NCI-H510A treated with DMSO at 0.1 percent for 48 hours (cell line): ENCODE measurements around the gene NDUFC1.
"Not testable (repeated sequence)": the region's sequence is repeated elsewhere in the genome, so short reads cannot be mapped to it uniquely, and the experiment has no call there.

Experiments
- DNase-seq: peaks from one replicate; lab custom pipeline; 2025; lab: John Stamatoyannopoulos, UW

Gene NDUFC1

DNA sequence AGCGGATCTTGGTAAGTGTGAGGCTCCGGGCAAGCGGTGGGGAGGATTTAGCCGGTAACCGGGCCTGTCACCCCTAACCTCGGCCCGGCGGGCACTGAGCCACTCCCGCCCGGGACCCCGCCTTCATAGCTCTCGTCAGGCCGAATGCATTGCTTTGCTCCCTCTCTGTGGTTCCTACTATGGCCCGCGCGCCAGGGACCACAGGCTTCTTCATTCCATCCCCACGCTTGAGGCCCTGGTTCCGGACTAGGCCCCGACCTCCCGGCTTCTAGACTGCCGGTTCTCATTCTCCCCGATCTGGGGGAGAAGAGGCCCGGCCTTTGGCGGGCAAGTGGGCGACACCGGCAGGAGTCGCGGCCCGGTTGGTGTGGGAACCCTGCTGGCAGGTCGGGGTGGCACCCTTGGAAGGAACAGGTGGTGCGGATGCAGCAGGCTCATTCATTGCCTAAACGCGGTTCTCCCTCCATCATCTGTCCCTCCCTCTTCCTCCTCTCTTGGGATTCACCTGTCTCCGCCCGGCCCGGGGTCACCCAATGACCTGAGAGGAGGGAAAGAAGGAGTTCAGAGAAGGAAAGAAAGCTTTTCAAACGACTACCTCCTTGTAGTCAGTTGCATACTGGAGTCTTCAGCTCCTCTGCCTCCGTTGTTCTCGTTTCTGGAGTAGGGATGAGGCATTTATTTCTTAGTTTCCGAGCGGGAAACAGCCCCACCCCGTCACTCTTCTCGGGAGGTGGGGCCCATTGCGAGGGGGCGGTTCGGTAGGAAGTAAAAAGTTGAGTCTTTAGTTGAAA, at the start of gene NDUFC1:
Gene NDUFC1, minus strand, starts transcription at position 657 of the 791 bp plus-strand sequence. CDS start 6,679 bp downstream, outside the sequence.
- peak; percentile 46 for DNase-seq

DNA sequence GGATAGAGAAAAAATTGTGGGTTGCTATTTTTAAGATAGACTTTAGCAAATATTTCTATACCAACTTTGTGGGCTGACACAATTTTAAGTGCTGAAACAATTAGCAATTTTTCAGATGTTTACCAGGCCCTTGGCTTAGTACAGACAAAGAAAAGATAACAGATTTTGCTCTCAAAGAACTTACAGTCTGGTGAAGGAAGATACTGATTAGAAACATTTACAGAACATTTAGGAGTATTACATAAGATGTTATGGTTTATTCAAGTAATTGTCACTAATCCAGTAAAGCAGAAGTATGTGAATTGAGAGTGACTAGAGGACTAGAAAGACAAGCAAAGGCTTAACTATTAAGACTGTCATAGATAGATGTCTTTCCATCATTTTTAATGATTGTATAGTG, 35.3 kb upstream of the NDUFC1 start:
- no peak for DNase-seq

DNA sequence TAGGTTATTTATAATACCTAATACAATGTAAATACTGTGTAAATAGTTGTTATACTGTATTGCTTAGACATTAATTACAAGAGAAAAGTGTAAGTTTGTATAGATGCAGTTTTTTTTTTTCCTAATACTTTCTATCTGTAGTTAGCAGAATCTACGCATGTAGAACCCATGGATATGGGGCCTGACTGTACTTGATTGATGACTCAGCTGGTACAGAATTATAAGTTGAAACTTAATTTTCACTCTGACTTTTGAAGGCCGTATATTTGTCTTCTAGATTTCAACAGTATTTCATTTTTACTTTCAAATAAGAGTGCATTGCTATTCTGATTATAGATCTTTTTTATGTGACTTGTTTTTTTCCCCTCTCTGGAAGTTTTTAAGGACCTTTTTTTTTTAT, 30.8 kb upstream of the NDUFC1 start:
- DNase-seq = no peak

DNA sequence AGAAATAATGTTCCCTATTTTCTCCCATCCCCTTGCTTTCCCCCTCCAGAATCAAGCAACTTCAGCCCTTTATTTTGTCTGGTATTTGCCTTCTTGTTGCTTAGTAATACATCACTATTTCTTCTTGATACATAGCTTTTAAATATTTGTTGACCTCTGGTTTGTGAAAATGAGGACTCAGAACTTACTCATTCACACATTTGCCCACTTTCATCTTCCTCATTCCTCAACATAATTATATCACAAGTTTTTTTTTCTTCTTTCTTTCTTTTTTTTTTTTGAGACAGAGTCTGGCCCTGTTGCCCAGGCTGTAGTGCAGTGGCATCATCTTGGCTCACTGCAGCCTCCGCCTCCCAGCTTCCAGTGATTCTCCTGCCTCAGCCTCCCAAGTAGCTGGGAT, 28.9 kb upstream of the NDUFC1 start:
- no peak for DNase-seq

DNA sequence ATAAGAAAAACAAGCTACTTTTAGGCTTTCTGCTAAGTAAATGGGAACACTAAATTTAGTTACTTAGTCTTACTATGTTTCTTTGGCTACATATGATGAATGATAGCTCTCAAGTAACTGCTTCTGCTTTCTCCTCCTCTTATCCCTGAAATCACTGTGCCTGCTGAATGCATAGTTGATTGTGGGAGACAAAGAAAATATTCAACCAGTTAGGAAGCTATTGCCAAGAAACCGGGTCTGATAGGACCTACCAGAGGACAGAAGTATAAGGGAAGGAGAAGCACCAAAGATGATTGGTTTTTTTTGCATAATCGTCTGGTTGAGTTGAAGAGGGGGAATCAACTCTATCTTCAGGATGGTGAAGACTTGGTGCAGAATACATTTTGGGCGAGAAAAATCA, 28.0 kb upstream of the NDUFC1 start:
- DNase-seq = no peak

DNA sequence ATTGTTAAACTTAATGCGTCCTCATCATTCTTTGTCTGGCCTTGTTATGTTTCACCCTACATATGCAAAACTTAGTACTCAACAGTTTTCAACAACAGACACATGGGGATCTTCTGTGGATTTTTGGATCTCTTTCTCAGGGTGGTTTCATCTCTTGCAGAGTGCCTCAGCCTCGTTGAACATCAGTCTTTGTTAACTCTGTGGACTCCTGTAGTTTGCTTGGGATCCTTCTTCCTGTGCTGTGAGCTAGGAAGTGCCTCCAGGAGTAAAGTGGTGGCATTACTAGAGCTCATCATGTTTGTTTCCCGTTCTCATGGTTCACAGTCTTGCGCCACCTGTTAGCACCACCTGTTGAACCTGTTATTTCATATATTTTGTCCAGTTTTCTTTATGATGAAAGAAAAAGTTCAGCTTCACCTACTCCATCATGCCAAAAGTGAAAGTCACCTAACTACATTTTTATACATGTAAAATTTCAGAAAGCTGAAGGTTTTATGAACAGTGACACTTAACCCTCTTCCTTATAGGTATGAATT, 27.5 kb upstream of the NDUFC1 start:
- DNase-seq = no peak

DNA sequence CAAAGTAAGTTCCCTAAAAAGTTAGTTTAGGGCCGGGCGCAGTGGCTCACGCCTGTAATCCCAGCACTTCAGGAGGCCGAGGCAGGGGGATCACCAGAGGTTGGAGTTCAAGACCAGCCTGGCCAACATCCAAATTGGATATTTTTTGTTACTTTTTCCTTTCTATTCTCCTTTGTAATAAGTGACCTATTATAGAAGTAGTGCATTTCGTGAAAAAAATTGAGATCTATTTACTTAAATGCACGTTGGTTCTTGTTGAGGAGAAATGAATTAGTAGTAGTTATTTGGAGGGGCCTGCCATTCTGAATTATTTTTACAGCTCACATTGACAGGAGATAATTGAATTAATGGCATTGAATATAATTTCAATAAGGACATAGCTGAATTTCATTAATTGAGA, 22.3 kb upstream of the NDUFC1 start:
- DNase-seq = no peak

DNA sequence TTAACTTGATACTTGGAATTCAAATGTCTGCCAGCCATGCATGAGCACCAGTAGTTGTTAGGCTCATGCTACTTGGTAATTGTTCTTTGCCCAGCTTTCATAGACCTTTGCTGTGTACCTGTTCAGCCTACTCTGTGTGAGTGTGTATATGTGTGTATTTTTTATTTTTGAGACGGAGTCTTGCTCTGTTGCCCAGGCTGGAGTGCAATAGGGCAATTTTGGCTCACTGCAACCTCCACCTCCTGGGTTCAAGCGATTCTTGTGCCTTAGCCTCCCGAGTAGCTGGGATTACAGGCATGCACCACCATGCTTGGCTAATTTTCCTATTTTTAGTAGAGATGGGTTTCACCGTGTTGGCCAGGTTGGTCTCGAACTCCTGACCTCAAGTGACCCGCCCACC, 20.3 kb upstream of the NDUFC1 start:
- DNase-seq = not testable (repeated sequence)

DNA sequence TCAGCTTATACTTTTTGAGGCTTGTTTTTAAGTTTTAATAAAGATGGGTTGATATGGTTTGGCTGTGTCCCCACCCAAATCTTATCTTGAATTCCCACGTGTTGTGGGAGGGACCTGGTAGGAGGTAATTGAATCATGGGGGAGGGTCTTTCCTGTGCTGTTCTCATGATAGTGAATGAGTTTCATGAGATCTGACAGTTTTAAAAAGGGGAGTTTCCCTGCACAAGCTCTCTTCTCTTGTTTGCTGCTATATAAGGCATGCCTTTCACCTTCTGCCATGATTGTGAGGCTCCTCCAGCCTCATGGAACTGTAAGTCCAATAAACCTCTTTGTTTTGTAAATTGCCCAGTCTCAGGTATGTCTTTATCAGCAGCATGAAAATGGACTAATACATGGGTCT, 19.8 kb upstream of the NDUFC1 start:
- not testable (repeated sequence) for DNase-seq

DNA sequence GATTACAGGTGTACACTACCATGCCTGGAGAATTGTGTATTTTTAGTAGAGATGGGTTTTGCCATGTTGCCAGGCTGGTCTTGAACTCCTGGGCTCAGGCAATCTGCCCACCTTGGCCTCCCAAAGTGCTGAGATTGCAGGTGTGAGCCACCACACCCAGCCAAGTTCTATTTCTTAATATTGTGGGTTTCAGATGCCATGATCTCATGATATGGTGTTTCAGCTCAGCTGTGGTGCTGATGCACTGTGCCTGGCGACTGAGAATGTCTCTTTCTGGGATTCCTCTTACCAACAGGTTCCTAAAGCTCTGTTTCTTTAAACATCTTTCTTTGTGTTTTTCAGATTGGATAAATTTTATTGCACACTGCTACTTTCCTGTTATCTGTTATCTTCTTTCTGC, 17.3 kb upstream of the NDUFC1 start:
- DNase-seq = no peak

DNA sequence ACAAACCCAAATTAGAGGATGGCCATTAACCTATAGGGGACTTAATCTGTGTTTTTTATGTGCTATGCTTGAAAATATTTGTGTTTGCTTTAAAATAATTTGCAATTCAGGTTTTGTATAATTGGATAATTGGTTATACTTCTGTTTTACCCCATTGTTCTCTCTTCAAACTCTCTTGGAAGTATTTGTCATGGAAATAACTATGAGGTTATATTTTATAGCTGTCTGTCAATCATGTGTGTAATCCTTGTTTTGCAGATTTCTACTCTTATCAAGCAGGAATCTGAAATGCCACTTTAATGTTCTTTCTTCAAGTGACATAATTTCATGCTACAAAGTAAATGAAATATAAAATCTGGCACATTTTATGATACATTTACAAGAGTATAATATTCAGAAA, 15.4 kb upstream of the NDUFC1 start:
- no peak for DNase-seq

DNA sequence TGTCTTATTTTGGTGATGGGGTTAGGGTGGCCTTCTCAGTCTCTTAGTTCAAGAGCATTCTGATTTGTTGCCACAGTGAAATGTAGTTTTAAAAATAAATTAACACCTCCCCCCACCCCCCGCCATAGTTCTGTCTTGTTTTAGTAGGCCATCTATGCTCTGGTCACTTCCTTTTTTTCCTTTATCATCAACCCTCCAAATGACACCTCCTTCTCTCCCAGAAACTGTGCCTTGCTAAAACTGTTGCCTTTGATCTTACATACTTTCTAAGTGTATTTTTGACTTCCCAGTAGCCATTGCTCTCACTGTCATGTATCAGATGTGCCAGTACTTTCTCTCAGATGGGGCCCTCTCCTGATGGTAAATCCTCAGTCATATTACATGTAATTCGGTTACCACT, 14.5 kb upstream of the NDUFC1 start:
- no peak for DNase-seq

DNA sequence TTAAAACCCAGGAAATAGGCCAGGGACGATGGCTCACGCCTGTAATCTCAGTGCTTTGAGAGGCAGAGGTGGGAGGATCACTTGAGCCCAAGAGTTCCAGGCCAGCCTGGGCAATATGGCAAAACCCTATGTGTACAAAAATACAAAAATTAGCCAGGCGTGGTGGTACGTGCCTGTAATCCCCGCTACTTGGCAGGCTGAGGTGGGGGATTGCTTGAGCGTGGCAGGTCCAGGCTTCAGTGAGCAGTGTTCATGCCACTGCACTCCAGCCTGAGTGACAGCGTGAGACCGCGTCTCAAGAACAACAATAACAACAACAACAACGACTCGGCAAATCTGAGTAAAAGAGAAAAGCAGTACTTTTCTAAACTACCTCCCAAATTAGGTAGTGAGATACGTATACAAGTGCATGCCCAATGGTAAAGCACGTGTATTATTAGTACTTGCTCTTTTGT, 13.0 kb upstream of the NDUFC1 start:
- DNase-seq = no peak

DNA sequence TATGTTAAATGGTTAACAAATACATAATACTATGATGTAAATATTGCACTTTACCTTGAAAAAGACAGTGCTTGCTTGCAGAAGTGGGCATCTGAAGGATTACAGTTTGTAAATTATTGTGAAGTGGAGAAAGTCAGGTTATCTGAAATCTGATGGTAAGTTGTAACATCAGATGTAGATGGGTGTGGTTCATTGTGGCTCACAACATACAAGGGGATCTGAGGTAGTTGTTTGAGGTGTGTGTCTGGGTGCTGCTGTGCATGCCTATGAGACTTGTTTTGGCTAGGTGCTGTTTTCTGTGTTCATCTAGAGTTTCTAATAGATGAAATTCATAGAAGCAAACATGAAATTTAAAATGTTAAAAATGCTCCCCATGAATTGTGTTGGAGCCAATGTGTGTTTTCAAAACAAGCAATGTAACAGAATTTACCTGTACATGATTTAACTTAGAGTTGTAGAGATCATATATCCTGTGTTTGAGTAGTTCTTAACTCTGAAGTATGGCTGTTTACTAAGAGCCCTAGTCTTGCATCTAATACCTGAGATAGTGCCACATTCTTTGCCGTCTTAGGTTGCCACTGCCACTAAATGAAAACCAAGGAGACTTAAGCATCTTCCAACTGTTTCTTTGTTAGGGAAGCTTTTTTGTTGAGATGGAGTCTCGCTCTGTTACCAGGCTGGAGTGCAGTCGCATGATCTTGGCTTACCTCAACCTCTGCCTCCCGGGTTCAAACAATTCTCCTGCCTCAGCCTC, 11.9 kb upstream of the NDUFC1 start:
- DNase-seq = no peak

DNA sequence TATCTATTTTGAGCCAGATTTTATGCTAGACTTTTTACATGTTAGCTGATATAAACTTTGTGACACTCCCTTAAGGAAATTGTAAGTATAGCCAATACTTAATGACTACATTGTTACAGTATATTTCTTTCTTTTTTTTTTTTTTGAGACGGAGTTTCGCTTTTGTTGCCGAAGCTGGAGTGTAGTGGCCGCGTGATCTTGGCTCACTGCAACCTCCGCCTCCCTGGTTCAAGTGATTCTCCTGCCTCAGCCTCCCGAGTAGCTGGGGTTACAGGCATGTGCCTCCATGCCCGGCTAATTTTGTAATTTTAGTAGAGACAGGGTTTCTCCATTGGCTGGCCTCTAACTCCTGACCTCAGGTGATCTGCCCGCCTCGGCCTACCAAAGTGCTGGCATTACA, 11.1 kb upstream of the NDUFC1 start:
- not testable (repeated sequence) for DNase-seq

DNA sequence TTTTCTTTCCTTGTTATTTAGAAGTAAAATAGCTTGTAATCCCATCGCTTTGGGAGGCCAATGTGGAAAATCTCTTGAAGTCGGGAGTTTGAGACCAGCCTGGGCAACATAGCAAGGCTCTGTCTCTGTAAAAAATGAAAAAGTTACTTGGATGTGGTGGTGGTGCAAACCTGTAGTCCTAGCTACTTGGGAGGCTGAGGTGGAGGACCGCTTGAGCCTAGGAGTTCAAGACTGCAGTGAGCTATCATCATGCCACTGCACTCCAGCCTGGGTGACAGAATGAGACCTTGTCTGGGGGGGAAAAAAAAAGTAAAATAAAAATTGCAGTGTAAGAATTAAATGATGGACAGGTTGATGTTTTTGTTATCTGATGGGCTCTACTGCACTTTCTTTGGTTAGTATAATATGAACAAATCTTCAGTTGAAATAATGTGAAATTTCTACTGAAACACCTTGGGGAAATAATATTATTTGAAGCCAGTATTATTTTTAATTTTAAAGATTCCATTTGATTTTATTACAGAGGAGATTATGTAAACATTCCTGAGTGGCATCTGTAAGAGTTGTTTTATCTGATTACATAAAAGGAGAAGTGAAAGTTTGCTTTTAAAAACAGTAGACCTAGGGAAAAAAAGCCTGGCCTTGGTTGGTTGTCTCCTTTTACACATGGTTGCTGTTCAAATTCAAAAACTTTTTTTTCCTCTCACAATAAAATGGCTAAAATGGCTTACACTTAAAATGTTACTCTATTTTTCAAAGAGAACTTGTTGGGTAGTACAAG, 10.5 kb upstream of the NDUFC1 start:
- DNase-seq = no peak

DNA sequence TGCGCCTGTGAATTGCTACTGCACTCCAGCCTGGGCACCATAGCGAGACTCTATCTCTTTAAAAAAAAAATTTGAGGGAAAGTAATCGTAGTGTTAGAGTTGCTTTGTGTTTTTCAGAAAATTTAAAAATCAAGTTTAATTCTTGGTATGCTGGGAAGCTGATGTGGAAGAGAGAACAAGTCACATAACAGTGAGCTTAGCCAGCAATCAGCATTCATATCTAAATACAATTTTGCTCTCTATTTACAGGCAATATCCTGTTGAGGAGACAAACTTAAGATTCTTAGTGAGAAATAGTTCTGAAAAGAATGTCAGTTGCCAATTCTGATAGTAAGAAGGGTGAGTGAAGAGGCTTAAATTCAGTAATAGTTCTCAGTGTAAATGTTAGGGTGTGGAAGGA, 9.6 kb upstream of the NDUFC1 start:
- DNase-seq = no peak

DNA sequence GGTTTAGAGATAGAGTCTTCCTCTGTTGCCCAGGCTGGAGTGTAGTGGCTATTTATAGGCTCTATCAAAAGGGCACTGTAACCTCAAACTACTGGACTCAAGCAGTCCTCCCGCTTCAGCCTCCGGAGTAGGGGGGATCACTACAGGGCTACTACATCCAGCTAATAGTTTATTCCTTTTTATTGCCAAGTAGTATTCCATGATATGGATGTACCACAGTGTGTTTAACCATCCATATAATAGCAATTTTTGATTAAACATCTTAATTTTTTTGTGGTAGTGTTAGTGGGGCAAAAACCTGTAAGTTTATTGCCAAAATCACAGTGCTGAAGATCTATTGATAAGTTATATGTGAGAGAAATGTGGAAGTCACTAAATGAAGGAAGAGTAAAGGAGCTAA, 2.6 kb upstream of the NDUFC1 start:
- DNase-seq = no peak

DNA sequence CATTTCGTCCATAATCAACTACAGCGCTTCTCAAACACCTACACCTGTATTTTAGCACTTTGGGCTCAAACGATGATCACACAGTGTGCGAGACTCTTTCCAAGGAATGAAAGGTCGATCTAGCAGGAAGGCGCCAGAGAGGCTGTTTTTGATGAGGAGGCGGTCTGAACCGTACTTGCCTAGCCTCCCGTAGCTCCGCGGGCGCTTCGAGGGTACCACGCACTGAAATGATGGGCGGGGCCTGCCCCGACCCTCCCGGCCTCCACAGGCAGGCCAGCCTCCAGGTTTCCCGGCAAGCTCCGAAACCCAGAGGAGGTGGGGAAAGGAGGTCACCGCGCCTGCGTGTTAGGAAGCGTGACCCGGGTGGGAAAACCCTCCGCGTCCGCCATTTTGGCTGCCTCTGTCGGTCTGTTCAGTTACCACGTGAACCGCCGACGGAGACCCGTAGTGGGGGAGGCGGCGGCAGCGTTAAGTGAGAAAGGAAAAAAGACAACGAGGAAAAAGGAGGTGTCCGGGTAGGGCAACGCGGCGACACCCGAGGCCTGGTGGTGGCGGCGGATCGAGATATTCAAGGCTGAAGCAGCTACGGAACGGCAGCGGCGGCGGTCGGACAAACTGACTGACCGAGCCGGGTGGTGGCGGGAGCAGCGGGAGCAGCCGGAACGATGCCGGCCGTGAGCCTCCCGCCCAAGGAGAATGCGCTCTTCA, 1.0 kb downstream of the NDUFC1 start, which contains the start of gene NAA15:
Gene NAA15, plus strand, starts transcription at position 393 of the 708 bp plus-strand sequence. Its CDS starts 273 bp downstream, at position 666.
- peak; percentile 90 for DNase-seq

DNA sequence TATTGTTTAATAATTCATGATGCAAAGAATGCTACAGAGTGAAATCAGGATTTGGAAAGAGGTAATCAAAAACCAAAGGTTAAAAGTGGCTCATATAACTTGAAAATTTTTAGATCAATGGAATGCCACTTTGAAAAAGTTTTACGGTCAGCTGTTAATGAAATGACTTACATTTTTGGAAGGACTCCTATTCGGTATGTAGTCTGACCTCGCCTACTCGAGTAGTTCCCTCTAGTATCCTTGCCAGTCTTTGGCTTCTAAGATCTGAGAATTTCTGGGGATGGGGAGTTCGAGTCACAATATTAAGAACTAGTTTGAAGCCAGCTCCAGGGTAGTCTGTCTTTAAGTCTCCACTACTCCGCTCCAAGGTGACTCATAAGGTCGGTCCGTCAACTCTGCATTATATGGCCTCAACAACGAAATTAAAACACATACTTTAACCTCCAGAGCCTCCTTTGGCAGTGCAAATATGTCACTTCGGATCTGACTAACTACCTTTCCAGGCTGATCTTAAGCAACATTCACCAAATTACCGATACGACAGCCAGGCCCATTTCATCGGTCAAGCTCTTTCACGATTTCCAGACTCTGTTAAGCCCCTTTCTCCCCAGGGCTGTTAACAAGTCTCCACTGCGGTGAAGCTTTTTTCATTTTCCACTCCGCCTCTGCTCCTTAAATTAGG, 1.7 kb downstream of the NDUFC1 start:
- DNase-seq = no peak

DNA sequence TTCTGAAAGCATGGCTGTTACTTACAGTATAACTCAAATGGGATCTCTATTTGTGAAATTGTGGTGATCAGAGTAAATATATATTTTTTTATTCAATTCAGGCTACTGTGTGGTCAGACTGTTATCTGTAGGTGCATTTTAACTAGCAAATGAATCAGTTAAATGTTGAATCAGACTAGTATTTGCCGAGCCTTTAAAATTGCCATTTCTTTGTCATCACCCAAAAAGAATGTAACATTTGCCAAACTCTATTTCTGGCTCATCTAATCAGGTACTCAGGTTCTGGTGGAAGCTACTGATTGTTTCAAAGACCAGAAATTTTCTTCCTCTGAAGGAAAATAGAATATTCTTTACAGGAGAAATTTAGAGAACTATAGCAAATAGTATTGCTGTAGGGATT, 2.7 kb downstream of the NDUFC1 start:
- no peak for DNase-seq
